Liver (tissue), 9 donors: ENCODE data around the gene POLH. TPM values are rescaled to one million over a fixed set of nuclear protein-coding genes. Genes with fewer than 3 reads are reported as not detected.
"Not testable (repeated sequence)": the region's sequence is repeated elsewhere in the genome, so short reads cannot be mapped to it uniquely, and the experiment has no call there.

ENCODE experiments used
- DNase-seq: peaks from one replicate; pipeline ENCODE4 v3.0.0-alpha.2; 2017; ENCODE audit warnings: low spot score
- H3K27ac ChIP-seq, 2 donors: one replicate each; pipeline ENCODE4 v1.7.0; 2013; ENCODE audit warnings: inconsistent platforms in 2 of 2, low read length in 2 of 2, control low read depth in 1 of 2, low read depth in 1 of 2, mild to moderate bottlenecking in 1 of 2
- H3K27me3 ChIP-seq, 4 donors: one replicate each; pipeline versions ENCODE4 v1.6.1 to v1.7.0; 2013; ENCODE audit warnings: low read length in 3 of 4, inconsistent platforms in 1 of 4, mild to moderate bottlenecking in 1 of 4, moderate library complexity in 1 of 4; ENCODE audit not compliant: control insufficient read depth in 4 of 4, insufficient read depth in 4 of 4
- H3K36me3 ChIP-seq, 4 donors: one replicate each; pipeline versions ENCODE4 v1.6.1 to v1.7.0; 2013; ENCODE audit warnings: low read length in 3 of 4, mild to moderate bottlenecking in 3 of 4, low read depth in 1 of 4, moderate library complexity in 1 of 4; ENCODE audit not compliant: control insufficient read depth in 4 of 4, insufficient read depth in 3 of 4
- H3K4me1 ChIP-seq, 4 donors: one replicate each; pipeline versions ENCODE4 v1.6.1 to v1.7.0; 2013; ENCODE audit warnings: low read length in 3 of 4, mild to moderate bottlenecking in 3 of 4, moderate library complexity in 1 of 4; ENCODE audit not compliant: control insufficient read depth in 4 of 4, insufficient read depth in 4 of 4
- H3K4me3 ChIP-seq, 3 donors: one replicate each; pipeline versions ENCODE4 v1.6.1 to v1.7.0; 2013; ENCODE audit warnings: low read length in 3 of 3, control low read depth in 1 of 3, low read depth in 1 of 3, mild to moderate bottlenecking in 1 of 3
- H3K9ac ChIP-seq, 2 donors: one replicate each; pipeline ENCODE4 v1.7.0; 2013; ENCODE audit warnings: low read length in 2 of 2, mild to moderate bottlenecking in 2 of 2, moderate library complexity in 2 of 2, control low read depth in 1 of 2, low read depth in 1 of 2
- H3K9me3 ChIP-seq, 4 donors: one replicate each; pipeline versions ENCODE4 v1.6.1 to v1.7.0; 2013; ENCODE audit warnings: low read length in 3 of 4; ENCODE audit not compliant: control insufficient read depth in 4 of 4
- ATF3 ChIP-seq: IDR thresholded peaks from 2 replicates; pipeline ENCODE4 v1.6.1; 2016; ENCODE audit warnings: antibody characterized with exemption
- CTCF ChIP-seq: fragments of 150-350 bp; IDR thresholded peaks from 2 replicates; pipeline ENCODE4 v1.5.1; 2017; ENCODE audit warnings: improper control_type of control experiment, low read depth, low read length; ENCODE audit not compliant: missing input control
- EGR1 ChIP-seq, 2 donors: IDR thresholded peaks; 2 replicates each; pipeline ENCODE4 v1.6.1; 2016 to 2018; ENCODE audit warnings: antibody characterized with exemption in 2 of 2, low read depth in 2 of 2
- FOXA1 ChIP-seq: IDR thresholded peaks from 2 replicates; pipeline ENCODE4 v1.6.1; 2016; ENCODE audit warnings: antibody characterized with exemption
- GABPA ChIP-seq, 2 donors: IDR thresholded peaks in 1 of 2; conservative IDR thresholded peaks in 1 of 2; 2 replicates each; pipeline ENCODE4 v1.6.1; 2016; ENCODE audit warnings: antibody characterized with exemption in 2 of 2, mild to moderate bottlenecking in 1 of 2, moderate library complexity in 1 of 2
- HNF4A ChIP-seq, 2 donors: conservative IDR thresholded peaks; 2 replicates each; pipeline ENCODE4 v1.6.1; 2016; ENCODE audit warnings: antibody characterized with exemption in 2 of 2, mild to moderate bottlenecking in 2 of 2
- HNF4G ChIP-seq: IDR thresholded peaks from 2 replicates; pipeline ENCODE4 v1.6.1; 2016; ENCODE audit warnings: antibody characterized with exemption
- JUND ChIP-seq, 2 donors: IDR thresholded peaks; 2 replicates each; pipeline ENCODE4 v1.6.1; 2016; ENCODE audit warnings: antibody characterized with exemption in 2 of 2
- MAX ChIP-seq: IDR thresholded peaks from 2 replicates; pipeline ENCODE4 v1.6.1; 2016; ENCODE audit warnings: antibody characterized with exemption
- NR2F2 ChIP-seq: IDR thresholded peaks from 2 replicates; pipeline ENCODE4 v1.6.1; 2016; ENCODE audit warnings: antibody characterized with exemption
- RAD21 ChIP-seq, 2 donors: IDR thresholded peaks; 2 replicates each; pipeline ENCODE4 v1.6.1; 2016; ENCODE audit warnings: antibody characterized with exemption in 2 of 2, mild to moderate bottlenecking in 2 of 2
- REST ChIP-seq: IDR thresholded peaks from 2 replicates; pipeline ENCODE4 v1.6.1; 2016; ENCODE audit warnings: antibody characterized with exemption, mild to moderate bottlenecking
- SP1 ChIP-seq: IDR thresholded peaks from 2 replicates; pipeline ENCODE4 v1.6.1; 2018; ENCODE audit warnings: antibody characterized with exemption, mild to moderate bottlenecking
- YY1 ChIP-seq: IDR thresholded peaks from 2 replicates; pipeline ENCODE4 v1.6.1; 2016; ENCODE audit warnings: antibody characterized with exemption, mild to moderate bottlenecking
- WGBS: extraction: QIAGEN DNeasy Blood & Tissue Kit; methylation state at CpG from one replicate; pipeline ENCODE4 v1.1.7; 2013; 5-methylcytosine and 5-hydroxymethylcytosine counted together
- polyA plus RNA-seq, 2 donors: library from polyadenylated mRNA; stranded (reverse) in 1 of 2; unstranded in 1 of 2; fragments of 200-250 nt in 1 of 2; fragments of >200 nt in 1 of 2; fragmentation: Nextera tagmentation in 1 of 2; extraction: Ambion mirVana in 1 of 2; gene quantifications; one replicate each; pipeline versions ENCODE4 v1.2.1 to v1.2.3, GENCODE V29; 2013 to 2015
- total RNA-seq, 2 donors: library from RNA; depleted of rRNA; stranded (reverse); fragments of >200 nt; gene quantifications; one replicate each; pipeline ENCODE4 v1.2.3, GENCODE V29; 2014
- TF ChIP-seq, protein P1 (sequence below): IDR thresholded peaks from 2 replicates; pipeline ENCODE4 v1.6.1; 2016; ENCODE audit warnings: antibody characterized with exemption
- donor health status: healthy.
- donor health status: healthy.
- donor health status: healthy.
- donor health status: healthy.
- donor health status: healthy.

Gene POLH
- total and polyA plus RNA-seq, 4 donors = 1.9 to 7.5 (median 4.7) TPM

GRCh38 chr6:43657221-43657802 is 81.3 kb downstream of the POLH start:
- no peak overlapping the region for H3K9ac ChIP-seq
- 92% methylated on average over 3 of the region's 3 CpGs for WGBS

GRCh38 chr6:43658161-43658560 is 82.2 kb downstream of the POLH start:
- no peaks in the 10 kb centered on the region for H3K27me3 ChIP-seq
- H3K4me3 ChIP-seq = no peak overlapping the region
- DNase-seq = no peak
- H3K9ac ChIP-seq = no peak overlapping the region
- 92% methylated on average over 9 of the region's 9 CpGs for WGBS
- no peaks in the 10 kb centered on the region for H3K4me1 ChIP-seq
- no peaks in the 10 kb centered on the region for H3K9me3 ChIP-seq
- TF ChIP-seq, protein P1, sequence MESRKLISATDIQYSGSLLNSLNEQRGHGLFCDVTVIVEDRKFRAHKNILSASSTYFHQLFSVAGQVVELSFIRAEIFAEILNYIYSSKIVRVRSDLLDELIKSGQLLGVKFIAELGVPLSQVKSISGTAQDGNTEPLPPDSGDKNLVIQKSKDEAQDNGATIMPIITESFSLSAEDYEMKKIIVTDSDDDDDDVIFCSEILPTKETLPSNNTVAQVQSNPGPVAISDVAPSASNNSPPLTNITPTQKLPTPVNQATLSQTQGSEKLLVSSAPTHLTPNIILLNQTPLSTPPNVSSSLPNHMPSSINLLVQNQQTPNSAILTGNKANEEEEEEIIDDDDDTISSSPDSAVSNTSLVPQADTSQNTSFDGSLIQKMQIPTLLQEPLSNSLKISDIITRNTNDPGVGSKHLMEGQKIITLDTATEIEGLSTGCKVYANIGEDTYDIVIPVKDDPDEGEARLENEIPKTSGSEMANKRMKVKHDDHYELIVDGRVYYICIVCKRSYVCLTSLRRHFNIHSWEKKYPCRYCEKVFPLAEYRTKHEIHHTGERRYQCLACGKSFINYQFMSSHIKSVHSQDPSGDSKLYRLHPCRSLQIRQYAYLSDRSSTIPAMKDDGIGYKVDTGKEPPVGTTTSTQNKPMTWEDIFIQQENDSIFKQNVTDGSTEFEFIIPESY = no peak
- TF ChIP-seq HNF4A (conservative IDR thresholded peaks at IDR 0.05) (no peak), RAD21 (IDR thresholded peaks at IDR 0.05) (no peak), ATF3 (no peak), MAX (no peak), CTCF (no peak), GABPA (IDR thresholded peaks at IDR 0.05 in 1 of 2, conservative IDR thresholded peaks at IDR 0.05 in 1 of 2) (no peak), YY1 (no peak), SP1 (no peak)
- no peaks in the 10 kb centered on the region for H3K36me3 ChIP-seq
- no peak overlapping the region for H3K27ac ChIP-seq

More at GRCh38 chr6:43657221-43657802, 81.3 kb downstream of the POLH start:
- no peaks in the 10 kb centered on the region for H3K36me3 ChIP-seq
- H3K27ac ChIP-seq = no peak overlapping the region
- H3K9me3 ChIP-seq = no peaks in the 10 kb centered on the region
- TF ChIP-seq JUND (IDR thresholded peaks at IDR 0.05) (no peak), GABPA (IDR thresholded peaks at IDR 0.05 in 1 of 2, conservative IDR thresholded peaks at IDR 0.05 in 1 of 2) (no peak), ATF3 (no peak), REST (no peak), NR2F2 (no peak), EGR1 (IDR thresholded peaks at IDR 0.05; ENCODE audit: low read depth in 2 of 2) (no peak), HNF4G (no peak), YY1 (no peak), FOXA1 (no peak)
- TF ChIP-seq, protein P1 = no peak
- DNase-seq = no peak
- H3K4me1 ChIP-seq = no peaks in the 10 kb centered on the region
- no peaks in the 10 kb centered on the region for H3K27me3 ChIP-seq
- no peak overlapping the region for H3K4me3 ChIP-seq

DNA sequence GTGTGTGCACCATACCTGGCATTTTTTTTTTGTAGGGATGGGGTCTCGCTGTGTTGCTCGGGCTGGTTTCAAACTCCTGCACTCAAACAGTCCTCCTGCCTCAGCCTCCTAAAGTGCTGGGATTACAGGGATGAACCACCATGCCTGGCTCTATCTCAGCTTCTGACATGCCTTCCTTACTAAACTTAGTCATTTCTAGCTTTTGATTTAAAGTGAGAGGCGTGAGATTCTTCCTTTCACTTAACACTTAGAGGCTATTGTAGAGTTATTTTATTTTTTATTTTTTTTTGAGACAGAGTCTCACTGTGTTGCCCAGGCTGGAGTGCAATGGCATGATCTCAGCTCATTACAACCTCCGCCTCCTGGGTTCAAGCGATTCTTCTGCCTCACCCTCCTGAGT is 87.0 kb downstream of the POLH start:
- H3K9me3 ChIP-seq, DNase-seq, H3K27me3 ChIP-seq, H3K4me1 ChIP-seq, H3K4me3 ChIP-seq, H3K27ac ChIP-seq, H3K9ac ChIP-seq, H3K36me3 ChIP-seq: not testable (repeated sequence)
- 93% methylated on average over 5 of the region's 5 CpGs for WGBS
